T-helper 2 cell treated with Interferon-gamma antibody and Interleukin-4, amounts not matched to agents 100 ng/mL and 5 ng/mL, for 36 hours (primary cell): ENCODE data around the gene GRHL3. TPM values are rescaled to one million over a fixed set of nuclear protein-coding genes. Genes with fewer than 3 reads are reported as not detected.

Experiments used
- intact Hi-C: fragments of 100-400 bp; cut with micrococcal nuclease; formaldehyde crosslinking; loops from one replicate; pipeline ENCODE4 v1.15.1; 2023
- total RNA-seq: library from RNA; stranded (reverse); gene quantifications from 2 replicates; pipeline ENCODE4 v1.2.3, GENCODE V29; 2022

The GRHL3 gene
- total RNA-seq, 1 donor from 2014 or later = not detected

DNA sequence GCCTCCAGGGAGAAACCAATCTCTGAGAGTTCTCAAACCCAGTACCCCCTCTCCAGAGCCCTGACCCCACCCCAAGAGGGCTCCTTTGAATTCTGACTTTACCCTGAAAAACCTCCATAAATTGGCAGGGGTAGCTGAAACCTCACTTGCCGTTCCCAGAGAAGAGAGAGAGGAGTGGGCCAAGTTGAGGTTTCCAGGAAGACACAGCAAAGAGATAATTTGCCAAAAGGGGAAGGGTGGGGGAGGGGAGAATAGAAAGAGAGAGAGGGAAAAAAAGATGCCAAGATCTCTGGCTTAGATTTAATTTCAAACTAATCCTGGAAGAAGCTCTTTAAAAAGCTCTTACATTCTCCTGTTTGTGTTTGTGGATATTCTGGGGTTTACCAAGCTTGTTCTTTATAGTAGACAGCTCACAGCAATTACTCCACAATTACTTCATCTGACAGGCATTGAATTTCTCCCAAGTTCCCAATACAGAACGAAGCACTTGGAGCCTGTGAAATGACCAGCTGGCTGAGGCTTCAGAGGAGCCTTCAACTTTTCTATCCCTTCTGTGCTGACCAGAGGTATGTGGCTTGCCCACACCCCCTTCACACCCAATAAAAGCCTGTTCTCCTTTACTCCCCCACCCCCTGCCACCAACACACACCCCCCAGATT, 1.1 kb upstream of the GRHL3 start:
- intact Hi-C loops = no loop called here

DNA sequence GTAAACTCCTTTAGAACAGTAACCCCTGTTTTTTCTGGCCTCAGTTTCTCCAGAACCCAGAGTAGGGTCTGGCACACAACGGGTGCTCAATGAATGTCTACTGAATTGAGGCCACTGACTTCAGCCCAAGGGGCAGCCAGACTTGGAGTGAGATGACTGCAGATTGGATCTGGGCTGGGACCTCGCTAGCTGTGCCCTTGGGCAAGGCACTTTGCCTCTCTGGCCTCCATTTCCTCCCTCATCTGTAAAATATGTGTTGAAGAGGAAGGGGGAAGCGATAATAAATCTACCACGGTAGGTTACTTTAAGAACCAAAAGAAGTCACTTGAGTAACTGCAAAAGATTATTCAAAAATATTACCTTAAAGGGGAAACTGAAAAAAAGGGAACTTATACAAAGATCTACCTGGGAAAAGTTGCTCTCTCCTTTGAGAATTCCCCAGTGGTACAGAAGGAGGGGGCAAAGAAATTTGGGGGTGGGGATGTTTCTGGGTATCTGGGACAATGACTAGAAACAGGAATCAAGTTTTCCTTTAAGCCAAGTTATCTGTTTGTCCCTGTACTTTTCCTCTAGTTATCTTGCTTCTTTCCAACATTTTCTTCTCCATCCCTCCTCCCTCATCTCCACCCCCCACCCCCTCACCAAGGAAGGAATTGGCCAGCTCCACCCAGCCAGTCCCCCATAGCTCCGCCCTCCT, 394 bp upstream of the GRHL3 start:
- intact Hi-C loops = no loop called here

GRCh38 chr1:24319962-24320361, 805 bp downstream of the GRHL3 start:
- intact Hi-C loops = loop anchor here (5.0 kb wide), 2 partner anchors 62 to 118 kb away; no protein-coding TSS in a partner anchor

GRCh38 chr1:24321126-24321525, 2.0 kb downstream of the GRHL3 start:
- intact Hi-C loops = loop anchor here (5.0 kb wide), 2 partner anchors 61 to 119 kb away; no protein-coding TSS in a partner anchor

DNA sequence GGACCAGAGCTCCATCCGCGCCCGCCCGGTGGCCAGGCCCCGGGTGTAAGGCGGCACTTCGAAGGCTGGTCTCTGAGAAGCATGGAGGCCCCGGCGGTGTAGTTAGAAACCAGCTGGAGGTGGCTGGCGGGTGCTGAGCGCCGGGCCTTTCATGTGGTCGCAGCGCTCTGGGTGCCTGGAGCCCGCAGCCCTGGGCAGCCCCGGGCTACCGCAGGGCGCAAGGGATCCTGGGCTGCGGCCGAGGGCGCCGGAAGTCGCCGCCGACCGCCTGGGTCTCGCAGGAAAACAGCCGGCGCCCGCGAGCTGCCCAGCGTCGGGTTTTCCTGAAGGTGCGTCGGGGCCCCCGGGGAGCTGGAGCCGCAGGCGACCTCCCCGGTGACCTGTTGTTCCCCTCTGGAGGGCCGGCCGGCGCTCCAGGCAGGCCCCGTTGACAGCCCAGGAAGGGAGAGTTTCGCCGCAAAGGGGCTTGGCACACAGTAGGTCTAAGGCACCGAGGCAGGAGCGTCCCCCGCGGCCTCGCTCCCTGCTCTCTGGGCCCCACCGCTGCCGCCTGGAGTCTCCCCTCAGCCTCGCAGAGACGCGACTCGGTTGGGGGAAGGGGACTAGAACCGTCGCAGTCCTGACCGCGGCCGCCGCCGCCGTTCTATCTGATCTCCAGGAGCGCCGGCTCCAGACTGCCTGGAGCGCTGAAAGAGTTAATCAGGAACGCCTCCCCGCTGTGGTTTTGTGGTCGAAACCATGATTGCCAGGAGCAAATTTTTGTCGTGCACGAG, 2.7 kb downstream of the GRHL3 start:
- intact Hi-C loops = loop anchor here (5.0 kb wide), 2 partner anchors 60 to 120 kb away; no protein-coding TSS in a partner anchor

DNA sequence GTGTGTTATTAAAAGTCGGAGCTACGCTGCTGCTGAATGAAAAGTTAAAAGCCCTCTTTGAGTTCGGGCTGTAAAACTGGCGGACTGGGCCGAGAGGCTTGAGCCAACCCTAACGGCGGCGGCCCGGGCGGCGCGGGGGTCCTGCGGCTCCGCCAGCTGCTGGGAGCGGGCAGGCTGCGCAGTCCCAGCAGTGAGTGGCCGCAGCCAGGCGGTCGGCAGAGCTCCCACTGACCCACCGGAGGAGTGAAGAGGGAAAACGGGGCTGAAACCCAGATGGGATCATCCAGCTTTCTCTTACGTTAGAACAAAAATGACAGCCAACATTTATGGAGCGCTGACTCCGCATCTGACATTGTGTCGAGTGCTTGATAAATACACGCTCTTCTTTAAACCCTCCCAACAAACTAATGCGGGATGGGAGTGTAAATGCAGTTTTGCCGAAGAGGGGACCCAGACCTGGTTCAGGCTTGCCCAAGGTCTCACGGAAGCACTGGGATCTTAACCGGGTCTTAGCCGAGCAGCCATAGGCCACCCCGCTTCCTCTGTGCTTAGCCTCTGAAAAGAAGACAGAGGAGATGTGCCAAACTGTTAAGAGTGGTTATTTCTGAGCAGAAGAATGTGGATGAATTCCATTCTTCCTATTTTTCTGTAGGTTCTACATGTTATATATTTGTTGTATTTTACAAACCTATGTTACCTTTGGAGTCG, 3.5 kb downstream of the GRHL3 start:
- intact Hi-C loops = loop anchor here (5.0 kb wide), 2 partner anchors 60 to 120 kb away; no protein-coding TSS in a partner anchor

DNA sequence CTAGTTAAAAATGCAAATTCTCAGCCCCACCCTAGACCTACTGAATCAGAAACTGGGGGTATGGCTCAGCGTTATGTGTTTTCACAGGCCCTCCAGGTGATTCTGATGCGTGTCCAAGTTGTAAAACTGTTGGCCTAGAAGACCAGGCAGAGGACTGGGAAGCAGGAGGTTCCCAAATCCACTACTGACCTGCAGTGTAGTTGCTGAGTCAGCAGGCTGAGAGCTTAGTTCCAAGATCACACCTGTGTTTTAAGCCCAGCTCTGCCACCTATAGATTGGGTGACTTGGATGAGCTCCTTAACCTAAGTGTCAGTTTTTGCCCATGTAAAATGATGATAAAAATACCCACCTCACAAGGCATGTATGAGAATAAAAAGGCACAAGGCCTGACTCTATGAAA, 4.1 kb downstream of the GRHL3 start:
- intact Hi-C loops = loop anchor here (5.0 kb wide), 2 partner anchors 59 to 121 kb away; no protein-coding TSS in a partner anchor

- intact Hi-C loops = loop anchor here (5.0 kb wide), 2 partner anchors 57 to 123 kb away; no protein-coding TSS in a partner anchor
These were observed 5.7 kb downstream of the GRHL3 start for GRCh38 chr1:24324903-24325302.

DNA sequence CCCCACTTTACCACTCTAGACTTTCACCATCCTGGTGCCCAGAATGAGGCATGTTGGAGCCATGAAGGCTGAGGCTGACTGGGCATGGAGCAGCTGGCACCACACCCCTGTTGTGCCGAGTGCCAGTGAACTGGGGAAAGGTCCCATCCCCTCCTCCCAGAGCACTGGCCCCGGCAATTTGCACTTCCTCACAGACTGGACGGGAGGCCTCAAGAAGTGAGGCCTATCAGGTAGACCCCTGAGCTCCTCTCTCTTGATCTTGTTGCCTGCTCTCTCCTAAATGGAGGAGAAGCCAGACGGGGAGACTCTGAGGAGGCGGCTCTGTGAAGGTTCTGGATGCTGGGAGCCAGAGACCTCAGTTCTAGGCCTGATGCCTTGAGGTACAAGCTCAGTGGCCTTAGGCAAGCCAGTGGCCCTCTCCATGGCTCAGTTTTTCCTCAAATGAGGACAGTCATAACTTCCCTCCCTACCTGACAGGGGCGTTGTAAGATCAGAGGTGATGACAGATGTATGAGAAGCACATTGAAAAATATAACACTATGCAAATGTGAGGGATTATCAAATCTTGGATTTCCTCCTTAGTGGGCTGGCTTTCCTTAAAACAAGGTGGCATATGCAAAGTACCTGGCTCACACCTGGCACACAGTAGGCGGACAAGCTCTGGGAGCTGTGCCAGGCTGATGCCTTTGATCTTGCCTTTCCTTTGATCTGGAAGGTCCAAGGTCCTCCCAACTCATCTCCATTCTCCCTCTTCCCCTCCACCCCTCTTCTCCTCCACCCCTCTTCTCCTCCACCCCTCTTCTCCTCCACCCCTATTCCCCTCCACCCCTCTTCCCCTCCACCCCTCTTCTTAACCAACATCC, 6.7 kb downstream of the GRHL3 start:
- intact Hi-C loops = no loop called here

- intact Hi-C loops = no loop called here
These were observed 8.3 kb downstream of the GRHL3 start for GRCh38 chr1:24327486-24327885.

- intact Hi-C loops = no loop called here
These were observed 8.7 kb downstream of the GRHL3 start for GRCh38 chr1:24327891-24328290.

- intact Hi-C loops = no loop called here
These were observed 10.2 kb downstream of the GRHL3 start for GRCh38 chr1:24329331-24329730.

DNA sequence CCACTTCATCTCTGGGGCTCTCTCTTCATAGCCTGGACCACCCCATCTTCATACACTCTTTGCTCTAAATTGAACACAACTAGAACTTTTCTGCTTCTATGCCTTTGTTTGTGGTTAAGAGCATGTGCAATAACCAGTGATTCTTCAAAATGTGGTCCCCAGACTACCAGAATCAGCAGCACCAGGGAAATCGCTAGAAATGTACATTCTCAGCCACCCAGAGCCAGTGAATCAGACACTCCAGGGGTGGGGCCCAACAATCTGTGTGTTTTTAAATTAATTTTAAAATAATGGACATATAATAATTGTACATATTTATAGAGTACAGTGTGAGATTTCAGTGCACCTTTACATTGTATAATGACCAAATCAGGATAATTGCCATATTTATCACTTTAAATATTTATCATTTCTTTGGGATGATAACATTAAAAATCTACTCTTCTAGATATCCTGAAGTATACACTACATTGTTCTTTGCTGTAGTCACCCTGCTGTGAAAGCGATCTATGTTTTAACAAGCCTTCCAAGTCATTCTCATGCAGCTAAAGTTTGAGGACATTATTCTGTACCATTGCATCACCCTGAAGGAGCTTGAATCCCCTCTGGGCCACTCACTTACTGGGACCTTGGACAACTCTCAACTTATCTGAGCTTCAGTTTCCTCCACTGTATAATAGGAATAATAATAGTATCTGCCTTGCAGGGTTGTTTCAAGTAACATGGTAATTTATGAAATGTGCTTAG, 10.8 kb downstream of the GRHL3 start:
- intact Hi-C loops = no loop called here

GRCh38 chr1:24331961-24332673, 13.0 kb downstream of the GRHL3 start:
- intact Hi-C loops = no loop called here

DNA sequence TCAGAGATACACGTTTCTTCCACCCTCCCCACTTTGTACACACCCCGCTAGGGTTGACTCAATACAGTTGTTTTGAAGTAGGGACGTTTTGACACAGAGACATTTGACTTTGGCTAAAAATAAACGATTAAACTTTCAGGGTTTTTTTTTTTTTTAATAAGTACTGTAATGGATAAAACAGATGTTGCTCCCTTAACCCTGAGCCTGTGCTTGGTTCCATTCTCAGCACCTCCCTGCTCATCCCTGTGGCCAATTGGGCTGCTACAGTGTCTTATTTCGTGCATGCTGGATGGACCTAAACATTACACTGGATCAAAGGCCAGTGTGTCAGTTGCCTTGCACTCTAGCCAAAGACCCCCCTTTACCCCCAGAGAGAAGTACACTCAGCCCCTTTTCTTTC, 16.9 kb downstream of the GRHL3 start:
- intact Hi-C loops = no loop called here

GRCh38 chr1:24337455-24337854, 18.3 kb downstream of the GRHL3 start:
- intact Hi-C loops = no loop called here

DNA sequence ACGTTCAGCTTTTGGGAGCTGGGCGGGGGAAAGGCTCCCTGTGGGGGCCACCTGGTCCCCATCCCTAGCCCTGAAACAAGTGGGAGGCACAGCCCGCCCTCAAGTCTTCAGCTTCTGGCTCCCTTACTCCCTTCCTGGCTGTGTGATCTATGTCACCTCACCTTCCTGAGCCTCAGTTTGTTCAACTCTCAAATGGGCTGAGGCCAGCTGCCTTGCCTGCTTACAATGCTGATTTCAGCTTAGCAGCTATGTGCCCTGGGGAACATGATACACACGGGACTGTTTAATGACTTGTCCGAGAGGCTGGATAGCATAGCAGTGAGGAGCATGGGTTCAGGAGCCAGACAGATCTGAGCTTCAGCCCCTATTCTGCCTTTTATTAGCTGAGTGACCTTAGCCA, 19.3 kb downstream of the GRHL3 start:
- intact Hi-C loops = no loop called here

GRCh38 chr1:24339996-24340395, 20.8 kb downstream of the GRHL3 start:
- intact Hi-C loops = no loop called here

DNA sequence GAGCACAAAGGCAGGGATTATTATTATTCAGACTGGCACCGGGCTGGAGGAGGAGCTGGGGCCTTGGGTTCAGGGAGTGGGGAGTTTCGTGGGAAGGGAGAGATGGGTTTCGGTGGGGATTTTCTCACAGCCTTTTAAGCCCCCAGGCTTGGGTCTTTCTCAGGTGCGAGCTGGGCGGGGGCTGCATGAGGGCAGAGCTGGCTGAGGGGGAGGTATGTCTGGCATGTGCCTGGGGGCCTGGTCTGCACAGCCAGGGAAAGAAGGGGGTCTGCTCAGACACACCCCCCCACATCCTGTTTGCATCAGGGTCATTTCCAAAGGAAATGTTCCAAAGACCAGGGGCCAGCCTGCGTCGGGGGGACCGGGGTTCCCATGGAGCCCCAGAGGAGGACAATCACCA, 21.6 kb downstream of the GRHL3 start:
- intact Hi-C loops = no loop called here
